ENCODE results near the gene HPX.

- no peak for TF ChIP-seq ZC3H10 (CRISPR knock-in tag; IDR thresholded peaks at IDR 0.05)
- TF ChIP-seq CREB5 (CRISPR knock-in tag; IDR thresholded peaks at IDR 0.05; ENCODE audit: low read depth) = no peak
- no peak for TF ChIP-seq ARNTL (CRISPR knock-in tag; IDR thresholded peaks at IDR 0.05; ENCODE audit: borderline replicate concordance, low read depth)
- no peak for TF ChIP-seq RARB (CRISPR knock-in tag; IDR thresholded peaks at IDR 0.05)
- no peak for TF ChIP-seq POU6F1 (CRISPR knock-in tag; IDR thresholded peaks at IDR 0.05; ENCODE audit: borderline replicate concordance, low read depth)
- no peak for TF ChIP-seq CSRNP3 (CRISPR knock-in tag; IDR thresholded peaks at IDR 0.05)
- TF ChIP-seq PATZ1 (CRISPR knock-in tag; IDR thresholded peaks at IDR 0.05; ENCODE audit: borderline replicate concordance) = no peak
- TF ChIP-seq SNAI2 (CRISPR knock-in tag; IDR thresholded peaks at IDR 0.05) = no peak
- no peak for TF ChIP-seq CSDC2 (CRISPR knock-in tag; IDR thresholded peaks at IDR 0.05)
- TF ChIP-seq BACH2 (CRISPR knock-in tag; IDR thresholded peaks at IDR 0.05; ENCODE audit: borderline replicate concordance) = no peak
Measured at GRCh38 chr11:6404342-6405051, 36.3 kb downstream of the HPX start.

Data from SK-N-SH treated with all-trans-retinoic acid at 6 μM for 48 hours (cell line).